ENCODE measurements around the gene NDUFS8.

DNA sequence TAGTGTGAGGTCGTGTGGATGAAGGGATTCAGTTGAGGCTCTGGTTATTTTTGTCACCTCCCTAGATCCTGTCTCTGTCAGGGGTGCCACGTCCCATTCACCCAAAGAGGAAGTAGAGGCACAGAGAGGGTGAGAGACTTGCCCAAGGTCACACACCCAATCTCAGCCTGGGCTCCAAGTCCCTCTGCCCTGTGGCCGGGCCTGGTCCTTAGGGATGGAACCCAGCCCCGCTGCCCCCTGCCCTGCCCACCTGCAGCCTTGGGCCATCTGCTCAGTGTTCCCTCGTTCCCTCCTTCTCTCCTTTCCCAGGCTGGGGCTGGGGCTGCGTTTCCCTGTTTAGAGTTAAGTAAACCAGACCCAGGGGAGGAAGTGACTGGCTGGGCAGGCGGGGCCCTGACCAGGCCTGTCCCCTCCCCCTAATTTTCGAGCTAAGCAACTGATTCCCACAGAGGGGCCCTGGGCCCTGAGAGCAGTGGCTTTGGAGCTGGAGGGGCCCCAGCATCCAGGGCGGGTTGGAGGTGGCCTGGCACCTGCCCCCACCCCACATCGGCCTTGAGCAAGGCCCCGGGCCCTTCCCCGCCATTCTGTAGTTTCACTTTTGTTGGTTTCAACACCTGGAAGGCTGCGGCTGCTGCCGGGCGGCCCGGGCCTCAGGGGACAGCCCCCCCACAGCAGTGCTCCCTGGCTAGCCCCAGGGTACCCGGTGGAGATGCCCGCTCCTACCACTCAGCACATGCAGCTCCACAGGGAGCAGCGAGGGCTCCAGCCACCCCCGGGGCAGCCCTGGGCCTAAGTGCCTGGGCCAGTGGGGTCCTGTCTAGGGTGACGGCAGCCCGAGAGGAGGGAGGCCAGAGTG is 9.8 kb downstream of the NDUFS8 start:
- no peak for TF ChIP-seq POLR2A (IDR thresholded peaks at IDR 0.05)
- TF ChIP-seq, protein P1, sequence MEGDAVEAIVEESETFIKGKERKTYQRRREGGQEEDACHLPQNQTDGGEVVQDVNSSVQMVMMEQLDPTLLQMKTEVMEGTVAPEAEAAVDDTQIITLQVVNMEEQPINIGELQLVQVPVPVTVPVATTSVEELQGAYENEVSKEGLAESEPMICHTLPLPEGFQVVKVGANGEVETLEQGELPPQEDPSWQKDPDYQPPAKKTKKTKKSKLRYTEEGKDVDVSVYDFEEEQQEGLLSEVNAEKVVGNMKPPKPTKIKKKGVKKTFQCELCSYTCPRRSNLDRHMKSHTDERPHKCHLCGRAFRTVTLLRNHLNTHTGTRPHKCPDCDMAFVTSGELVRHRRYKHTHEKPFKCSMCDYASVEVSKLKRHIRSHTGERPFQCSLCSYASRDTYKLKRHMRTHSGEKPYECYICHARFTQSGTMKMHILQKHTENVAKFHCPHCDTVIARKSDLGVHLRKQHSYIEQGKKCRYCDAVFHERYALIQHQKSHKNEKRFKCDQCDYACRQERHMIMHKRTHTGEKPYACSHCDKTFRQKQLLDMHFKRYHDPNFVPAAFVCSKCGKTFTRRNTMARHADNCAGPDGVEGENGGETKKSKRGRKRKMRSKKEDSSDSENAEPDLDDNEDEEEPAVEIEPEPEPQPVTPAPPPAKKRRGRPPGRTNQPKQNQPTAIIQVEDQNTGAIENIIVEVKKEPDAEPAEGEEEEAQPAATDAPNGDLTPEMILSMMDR (IDR thresholded peaks at IDR 0.05), result no peak
